HG02852 (cell line): ENCODE results near the gene PDHX.
"Not testable (repeated sequence)": the region's sequence is repeated elsewhere in the genome, so short reads cannot be mapped to it uniquely, and the experiment has no call there.

Experiments used
- ATAC-seq: cut with Tn5 transposase; IDR thresholded peaks from one replicate; pipeline ENCODE4 v1.9.1; 2021; ENCODE audit warnings: mild to moderate bottlenecking, moderate library complexity; ENCODE audit not compliant: unreplicated experiment

Gene PDHX

DNA sequence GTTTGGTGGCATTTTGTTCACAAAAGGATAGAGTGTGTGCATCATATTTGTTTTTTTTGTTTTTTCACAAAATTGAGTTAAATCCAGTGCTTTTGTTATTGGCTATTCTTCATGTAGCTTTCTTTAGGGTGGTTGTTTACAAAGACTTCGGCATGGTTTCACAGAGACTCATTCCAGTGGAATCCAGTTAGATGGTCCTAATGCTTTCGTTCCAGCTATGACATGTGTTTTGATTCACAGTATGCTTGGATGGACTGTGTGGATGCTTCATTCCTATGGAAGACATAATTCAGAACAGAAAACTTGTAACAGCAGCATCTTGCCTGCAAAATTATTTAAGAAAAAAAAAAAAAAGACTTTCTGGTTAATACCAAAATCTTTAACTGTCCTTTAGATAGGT lies 97.9 kb downstream of the PDHX start:
- no peak for ATAC-seq

DNA sequence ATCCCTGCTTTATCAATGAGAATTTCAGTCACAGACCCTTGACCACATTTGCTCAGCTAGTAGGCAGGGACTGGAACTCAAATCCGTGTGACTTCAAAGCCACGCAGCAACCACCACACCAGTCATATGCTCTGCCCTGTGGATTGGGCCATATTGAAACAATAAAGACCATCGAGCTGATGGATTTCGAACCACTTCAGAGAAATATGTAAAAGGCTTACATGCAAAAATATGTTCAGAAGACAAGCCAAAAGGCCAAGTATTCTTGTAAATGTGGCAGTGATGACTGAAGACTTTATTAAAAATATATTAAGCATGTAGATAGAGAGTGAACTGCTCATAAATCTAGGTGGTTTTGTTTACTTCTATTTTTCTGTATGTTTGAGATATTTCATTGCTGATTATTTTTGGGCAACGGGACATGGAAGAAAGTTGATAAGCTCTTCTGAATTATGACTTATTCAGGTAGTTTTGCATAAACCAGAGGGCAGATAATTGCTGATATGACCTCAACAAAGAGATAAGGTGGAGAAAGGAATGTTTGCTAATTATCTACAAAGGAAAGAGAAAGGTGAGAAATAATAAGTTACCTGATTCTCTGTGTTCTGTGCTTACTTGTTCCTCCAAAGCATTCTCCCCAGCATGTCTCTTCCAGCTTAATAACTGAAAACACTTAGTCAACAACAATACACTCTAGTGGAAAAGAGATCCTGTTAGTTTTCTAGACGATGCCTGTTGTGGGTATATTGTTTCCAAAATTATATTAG lies 99.4 kb downstream of the PDHX start:
- no peak for ATAC-seq

DNA sequence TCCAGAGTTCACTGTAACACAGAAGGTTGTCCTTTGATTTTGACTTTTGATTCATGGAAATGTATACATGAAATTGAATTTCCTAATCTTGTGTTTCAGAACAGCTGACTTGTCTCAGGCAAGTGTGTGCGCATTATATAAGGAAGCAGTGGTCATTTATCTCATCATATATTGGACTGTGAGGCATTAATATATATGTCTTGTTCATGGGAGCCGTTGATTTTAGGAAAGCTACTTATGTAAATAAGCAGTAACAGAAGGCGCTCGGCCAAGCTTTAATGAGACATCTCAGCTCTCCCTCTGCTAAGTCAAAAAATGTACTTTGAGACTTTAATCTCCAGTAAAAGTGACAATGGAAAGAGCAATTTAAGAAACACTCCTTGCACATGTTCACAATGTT lies 100.5 kb downstream of the PDHX start:
- ATAC-seq = no peak

DNA sequence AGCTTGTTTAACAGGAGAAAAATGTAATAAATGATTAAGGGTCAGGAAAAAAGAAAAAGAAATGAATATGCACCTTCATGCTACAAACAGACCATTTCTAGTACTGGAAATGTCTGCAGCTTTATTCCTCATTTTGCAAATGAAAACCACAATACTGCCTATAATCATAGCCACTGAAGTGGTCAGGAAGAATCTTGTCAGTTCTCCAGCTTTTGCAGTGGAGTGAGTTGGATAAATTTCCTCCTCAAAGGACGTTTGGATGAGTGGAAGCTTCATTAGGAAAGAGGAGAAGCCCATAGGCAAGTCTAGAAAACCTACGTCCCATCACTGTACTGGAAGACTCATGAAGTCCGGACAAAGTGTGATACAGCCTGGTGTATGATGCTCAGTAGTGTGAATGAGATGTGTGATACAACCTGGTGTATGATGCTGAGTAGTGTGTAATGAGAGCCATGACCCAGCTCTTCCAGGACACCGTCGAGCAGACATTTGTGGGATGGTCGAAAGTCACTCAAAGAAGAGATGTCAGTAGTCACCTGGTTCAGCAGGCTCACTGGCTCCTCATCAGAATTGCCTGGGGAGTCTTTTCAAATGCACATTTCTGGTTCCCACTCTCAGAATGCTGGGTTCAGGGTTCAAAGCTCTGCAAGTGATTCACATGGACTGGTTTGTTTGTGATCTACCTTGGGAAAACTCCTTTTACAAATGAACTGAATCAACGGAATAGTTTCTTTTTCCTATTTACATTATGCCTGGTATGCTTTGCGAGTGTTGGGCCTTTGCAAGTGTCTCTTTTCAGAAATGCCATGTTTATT lies 101.3 kb downstream of the PDHX start:
- ATAC-seq = no peak

DNA sequence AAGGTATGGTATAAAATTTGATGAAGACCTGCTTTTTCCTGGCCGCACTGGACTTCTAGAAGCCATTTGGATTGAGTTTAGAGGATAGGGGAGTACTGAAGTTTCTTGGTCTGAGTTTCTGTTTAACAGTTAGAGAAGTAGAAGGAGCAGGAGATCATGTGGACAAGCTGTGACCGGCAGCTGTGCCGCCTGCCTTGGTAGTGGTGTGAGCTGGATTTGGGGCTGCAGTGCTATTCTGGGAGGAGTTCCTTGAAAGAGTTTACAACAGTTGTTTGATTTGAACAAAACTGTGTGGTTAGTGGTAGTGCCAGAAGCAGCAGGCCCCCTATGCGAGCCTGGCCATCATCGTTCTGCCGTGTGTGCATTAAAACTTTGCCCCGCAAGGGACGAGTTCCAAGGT lies 105.2 kb downstream of the PDHX start:
- no peak for ATAC-seq

DNA sequence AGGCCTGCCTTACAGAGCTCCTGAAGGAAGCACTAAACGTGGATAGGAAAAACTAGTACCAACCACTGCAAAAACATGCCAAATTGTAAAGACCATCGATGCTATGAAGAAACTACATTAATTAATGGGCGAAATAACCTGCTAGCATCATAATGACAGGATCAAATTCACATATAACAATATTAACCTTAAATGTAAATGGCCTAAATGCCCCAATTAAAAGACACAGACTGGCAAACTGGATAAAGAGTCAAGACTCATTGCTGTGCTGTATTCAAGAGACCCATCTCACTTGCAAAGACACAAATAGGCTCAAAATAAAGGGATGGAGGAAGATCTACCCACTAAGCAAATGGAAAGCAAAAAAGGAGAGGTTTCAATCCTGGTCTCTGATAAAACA lies 107.5 kb downstream of the PDHX start:
- not testable (repeated sequence) for ATAC-seq

DNA sequence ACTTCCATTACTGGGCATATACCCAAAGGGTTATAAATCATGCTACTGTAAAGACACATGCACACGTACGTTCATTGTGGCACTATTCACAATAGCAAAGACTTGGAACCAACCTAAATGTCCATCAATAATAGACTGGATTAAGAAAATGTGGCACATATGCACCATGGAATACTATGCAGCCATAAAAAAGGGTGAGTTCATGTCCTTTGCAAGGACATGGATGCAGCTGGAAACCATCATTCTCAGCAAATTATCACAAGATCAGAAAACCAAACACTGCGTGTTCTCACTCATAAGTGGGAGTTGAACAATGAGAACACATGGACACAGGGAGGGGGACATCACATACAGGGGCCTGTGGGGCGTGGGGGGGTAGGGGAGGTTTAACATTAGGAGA lies 111.6 kb downstream of the PDHX start:
- not testable (repeated sequence) for ATAC-seq

DNA sequence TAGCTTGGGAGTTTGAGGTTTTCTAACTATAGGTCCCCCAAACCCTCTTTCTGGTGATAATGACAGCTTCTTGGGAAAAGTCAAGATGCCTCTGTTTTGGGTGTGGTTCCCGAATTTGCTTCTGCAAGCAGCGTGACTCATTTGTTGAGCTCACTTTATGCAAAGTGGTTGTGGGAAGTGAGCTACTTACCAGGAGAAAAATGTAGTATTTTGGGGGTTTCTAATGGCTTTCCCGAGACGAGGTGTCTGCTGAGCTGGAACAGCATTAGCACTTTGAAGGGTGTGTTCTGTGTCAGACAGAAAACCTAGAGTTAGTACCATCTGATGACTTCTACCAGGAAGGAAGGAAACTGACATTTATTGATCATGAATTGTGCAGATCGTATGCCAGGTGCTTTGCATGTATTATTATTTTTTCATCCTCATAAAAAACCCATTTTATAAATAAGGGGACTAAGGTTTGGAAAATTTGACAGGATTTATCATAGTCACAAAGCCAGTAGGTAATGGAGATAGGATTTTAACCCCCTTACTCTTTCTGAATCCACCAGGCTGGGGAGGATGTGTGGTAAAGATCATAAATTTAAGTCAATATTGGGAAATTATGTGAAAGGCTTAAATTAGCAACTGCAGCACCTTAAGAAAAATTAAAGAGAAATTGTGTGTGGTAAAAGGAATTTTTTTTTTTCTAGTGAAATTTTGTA lies 113.7 kb downstream of the PDHX start:
- peak; percentile 93 for ATAC-seq

DNA sequence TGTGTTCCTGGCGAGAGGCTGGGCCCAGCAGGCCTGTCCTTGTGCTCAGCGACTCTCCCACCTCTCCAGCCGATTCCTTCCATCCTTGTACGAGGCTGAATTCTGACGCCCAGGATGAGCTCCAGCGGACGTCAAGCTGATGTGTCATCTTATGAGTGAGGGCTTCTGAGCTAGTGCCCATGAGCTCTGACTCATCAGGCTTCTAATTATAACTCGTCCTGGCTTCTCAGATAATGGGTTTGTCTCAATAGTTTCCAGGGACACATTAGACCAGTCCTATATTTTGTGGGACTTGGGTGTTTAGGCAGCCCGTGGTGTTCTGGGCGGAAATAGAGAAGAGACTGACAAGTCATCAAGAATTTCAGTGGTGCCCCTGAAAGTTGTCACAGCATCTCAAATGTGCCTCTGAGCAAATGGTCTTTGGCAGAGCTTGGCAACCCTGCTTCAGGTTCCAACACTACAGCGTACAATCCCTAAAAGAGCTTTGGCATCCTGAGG lies 114.3 kb downstream of the PDHX start:
- no peak for ATAC-seq

DNA sequence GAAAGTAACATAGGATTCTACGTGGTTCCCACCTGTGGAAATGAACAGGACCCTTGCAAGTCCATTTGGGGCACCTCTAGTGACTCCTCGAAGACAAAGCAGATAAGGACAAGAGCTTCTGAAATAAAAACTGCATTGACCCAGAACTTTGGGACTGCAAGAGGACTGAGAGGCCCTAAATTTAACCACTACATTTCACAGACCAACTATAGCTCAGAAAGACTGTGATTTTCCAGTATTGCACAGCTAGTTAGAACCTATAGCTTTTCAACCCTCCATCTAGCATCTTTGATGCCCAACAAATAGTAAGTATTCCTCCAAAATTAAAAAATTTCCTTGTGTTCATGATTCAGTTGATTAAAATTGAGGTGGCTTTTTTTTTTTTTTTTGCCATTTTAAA lies 114.9 kb downstream of the PDHX start:
- ATAC-seq = no peak

DNA sequence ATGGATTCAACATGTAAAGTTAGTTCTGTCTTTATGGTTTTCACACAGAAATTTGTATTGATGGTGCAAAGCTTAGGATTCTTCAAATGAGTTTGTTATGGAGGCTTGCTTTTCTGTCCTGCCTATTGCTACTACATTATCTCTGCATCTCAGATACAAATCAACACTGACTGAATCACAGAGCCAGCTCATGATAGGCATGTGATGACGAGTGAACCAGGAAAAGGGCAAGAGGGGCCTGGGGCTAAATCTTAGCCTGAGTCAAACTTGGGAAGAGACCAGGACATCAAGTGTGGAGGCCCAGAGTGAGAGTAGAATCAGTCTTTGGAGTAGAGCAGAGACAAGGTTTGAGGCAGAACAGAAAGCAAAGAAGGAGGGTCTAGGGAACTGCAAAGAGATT lies 115.4 kb downstream of the PDHX start:
- ATAC-seq = no peak

DNA sequence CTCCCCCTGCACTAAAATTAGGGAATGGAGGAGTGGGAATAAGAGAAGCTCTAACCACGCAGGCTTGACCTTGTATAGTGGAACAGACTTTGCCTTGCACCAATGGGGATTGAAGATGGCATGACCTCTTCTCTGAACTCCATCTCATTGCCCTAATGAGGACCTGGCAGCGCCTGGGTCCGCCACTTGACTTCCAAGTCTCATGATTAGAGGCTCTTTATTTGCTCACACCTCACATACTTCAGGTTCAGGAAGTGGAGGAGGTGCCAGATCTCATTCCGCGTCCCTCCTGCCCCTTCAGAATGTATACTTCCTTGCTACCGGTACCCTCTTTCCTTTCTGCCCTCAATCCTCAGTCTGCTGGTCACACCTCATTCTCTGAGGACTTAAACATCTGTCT lies 116.6 kb downstream of the PDHX start:
- no peak for ATAC-seq

DNA sequence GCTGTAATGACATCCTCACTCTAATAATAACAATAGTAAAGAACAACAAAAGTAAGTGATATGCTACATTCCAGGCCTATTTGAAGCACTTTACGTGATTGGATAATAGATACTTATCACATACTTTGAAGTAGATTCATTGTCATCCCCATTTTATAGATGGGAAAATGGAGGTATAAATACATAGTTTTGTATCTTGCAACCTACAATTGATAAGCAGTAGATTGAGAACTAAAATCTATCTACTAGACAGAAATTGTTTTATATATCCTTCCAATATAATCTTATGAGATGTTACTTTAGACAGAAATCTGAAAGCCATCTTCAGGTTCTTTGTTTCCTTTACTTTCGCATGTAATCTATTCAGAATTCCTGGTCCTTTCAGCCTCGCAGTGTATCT lies 118.0 kb downstream of the PDHX start:
- ATAC-seq = no peak

DNA sequence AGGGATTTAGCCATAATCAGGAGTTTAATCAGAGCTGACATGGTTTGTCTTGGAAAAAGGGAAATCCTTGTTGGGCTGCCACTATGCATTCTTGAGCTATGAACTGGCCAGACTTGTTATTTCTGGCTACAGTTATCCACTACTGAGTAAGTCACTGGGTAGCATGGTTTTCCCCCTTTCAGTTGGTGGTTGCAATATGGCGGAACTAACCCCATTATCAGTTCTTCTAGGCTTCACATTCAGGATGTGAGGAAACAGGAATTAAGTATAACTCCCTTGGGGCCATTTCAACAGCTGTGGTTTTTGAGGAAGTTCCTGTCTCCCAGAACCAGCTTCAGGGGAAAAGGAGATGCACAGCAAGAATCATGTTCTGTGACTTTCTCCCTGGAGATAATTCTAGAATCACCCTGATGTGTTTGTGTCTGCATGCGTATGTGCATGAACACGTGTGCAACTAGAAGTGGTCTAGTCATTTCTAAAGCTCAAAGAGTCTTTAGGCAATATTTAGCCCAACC lies 119.5 kb downstream of the PDHX start:
- peak; percentile 37 for ATAC-seq

DNA sequence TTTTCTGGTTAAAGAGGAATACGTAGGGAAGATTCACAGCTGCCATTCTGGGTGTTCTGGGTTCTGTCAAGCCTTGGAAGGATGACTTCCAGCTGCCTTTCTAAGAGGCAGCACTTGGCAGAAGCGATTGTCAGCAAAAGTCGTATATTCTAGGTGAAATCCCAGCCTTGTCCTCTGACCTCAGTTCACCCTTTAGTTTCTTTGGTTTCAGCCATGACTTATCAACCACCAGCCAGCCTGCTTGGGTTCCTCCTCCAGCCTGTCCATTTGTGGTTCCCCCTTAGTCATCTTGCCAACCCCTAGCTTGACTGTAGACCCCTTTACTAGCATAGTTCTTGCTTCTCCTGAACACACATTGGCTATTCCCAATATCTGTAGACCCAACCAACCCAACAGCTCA lies 120.2 kb downstream of the PDHX start:
- ATAC-seq = no peak

DNA sequence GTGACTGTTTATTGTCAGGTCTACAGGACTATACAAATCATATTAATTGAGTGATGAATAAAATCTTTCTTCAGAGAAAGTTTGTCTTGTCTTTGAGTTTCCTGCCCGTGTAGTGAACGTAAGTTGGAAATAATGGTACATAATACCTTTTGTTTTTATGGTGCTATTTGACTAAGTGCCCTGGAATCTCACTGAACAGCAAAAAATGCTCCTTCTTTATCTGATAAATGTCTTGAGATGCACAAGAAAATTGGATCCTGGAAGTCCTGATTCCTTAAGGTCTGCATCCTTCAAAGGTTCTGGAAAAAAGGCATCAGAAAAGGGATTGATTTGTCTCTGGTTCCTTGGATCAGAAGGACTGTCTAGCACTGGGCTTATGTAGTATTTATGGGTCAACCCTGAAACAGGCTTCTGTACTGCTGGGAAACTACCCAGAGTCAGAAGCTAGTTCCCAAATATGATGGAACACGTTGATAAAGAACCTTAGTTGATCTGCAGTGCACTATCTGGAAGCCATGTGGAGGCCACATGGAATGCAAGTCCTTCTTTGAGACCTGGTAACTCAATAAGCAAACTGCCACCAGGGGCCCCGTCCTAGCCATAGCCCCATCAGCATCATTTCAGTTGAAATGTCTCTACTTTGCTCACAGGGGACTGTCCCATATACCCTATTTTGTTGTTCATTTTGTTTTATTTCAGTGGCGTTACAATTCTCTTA lies 122.0 kb downstream of the PDHX start:
- ATAC-seq = no peak

DNA sequence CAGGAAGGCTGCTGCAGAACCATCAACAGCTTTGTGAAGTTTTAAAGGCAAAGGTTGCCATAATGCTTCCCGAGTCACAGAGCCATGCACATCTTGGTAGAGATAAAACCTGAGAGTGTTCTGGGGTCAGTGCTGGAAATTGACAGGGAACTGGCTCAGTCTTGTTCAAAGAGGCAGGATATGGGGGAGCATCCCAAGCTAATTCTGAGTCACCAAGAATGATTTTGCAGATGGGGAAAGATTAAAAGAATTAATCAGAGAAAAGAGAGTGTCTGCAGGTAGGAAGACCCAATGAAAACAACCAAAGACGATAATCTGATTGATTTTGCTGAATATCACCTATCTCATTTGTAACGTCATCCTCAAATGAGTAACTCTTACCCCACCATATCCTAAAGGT lies 122.7 kb downstream of the PDHX start:
- ATAC-seq = no peak

DNA sequence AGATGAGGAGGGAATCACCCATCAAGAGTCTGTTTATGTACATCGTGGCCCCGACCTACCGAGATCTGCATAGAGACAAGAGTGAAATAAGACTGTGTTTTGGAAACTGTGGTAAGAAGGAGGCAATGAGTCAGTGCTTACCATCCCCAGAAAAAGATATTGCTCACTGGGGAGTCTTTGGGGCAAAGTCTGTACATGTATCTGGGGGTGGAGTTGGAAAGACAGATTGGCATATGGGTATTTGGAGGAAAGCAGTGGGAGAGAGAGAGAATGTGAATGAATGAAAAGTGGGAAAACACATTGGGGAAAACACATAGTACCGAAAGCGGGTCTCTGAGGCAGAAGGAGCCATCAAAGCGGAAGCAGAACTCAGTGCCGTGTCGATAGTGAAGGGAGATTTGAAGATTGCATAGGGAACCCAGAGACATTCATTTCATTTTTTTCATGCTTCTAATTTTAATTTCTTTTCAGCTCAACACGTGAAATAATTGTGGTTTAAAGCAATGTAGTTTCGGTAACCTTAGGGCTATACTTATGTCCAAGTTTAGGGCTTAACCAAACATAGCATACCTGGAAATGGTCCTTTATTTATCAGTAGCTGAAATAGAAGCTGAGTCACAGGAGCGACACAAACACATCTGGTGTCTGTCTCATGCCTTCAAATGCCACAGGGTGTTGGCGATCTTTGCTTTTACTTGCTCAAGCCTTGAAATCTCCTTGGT lies 124.0 kb downstream of the PDHX start:
- peak; percentile 63 for ATAC-seq

DNA sequence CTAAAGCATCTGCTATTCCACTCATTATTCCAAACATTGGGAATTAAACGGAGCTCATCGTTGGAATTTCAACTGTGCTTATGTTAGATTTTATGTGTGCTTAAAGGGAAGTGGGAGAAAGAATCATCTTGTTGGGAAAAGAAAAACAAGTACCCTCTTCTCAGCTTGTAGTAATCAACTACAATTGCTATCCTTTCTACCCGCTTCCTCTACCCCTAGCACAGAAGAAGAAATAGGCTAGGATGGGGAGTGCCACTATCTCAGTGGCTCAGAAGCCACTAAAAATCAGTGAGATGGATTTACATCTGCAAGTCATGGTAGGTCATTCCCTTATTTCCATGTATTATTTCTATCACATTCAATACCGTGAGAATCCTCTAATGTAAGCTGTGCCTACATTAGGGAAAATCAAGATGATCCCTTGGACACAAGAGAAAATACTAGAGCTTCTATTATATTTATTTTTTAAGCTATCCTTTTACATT lies 124.7 kb downstream of the PDHX start:
- ATAC-seq = no peak

DNA sequence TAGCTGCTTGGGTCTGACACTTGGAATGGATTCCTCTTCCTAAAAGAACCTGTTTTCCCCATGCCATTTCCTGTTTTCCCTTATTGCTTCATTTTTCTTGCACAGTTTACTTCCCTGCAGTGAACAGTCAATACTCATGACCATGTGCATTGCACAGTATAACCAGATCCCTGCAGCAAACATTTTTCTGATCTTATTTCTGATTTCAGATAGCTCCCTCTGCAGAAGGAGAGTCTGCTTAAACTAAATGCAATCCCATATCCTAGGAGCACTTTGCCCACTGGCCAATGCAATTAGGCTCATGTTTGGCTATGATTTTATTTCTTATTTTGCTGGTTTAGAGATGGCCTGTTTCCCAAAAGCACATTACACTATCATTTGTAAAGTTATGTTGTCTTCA lies 125.8 kb downstream of the PDHX start:
- ATAC-seq = no peak
